Endothelial cell of umbilical vein (primary cell): Measurements from ENCODE around the gene CARNS1. TPM values are rescaled to one million over a fixed set of nuclear protein-coding genes. Genes with fewer than 3 reads are reported as not detected.

Source experiments
- BruUV-seq: library from RNA; stranded (reverse); fragments of 400-500 nt; replicated peaks from 2 replicates; lab custom pipeline; 2021; lab: Mats Ljungman, UMichigan
- CTCF ChIA-PET: fragments of 300-600, 350-600 bp; sonication (Branson Sonifier 250); formaldehyde crosslinking; loops from one replicate; lab custom pipeline; 2021; ENCODE audit warnings: antibody characterized with exemption, inconsistent platforms; lab: Charles Lee
- POLR2A ChIA-PET: fragments of 300-600, 350-600 bp; sonication (Branson Sonifier 250); formaldehyde crosslinking; loops from one replicate; lab custom pipeline; 2021; ENCODE audit warnings: antibody characterized with exemption, inconsistent platforms; lab: Charles Lee
- DNase-seq: peaks from one replicate; pipeline ENCODE4 v3.0.0-alpha.2; 2011; ENCODE audit warnings: low read depth, low spot score
- FAIRE-seq: peaks from 2 replicates; lab custom pipeline; 2011; peaks lifted over from hg19 to GRCh38; lab: Jason Lieb, UNC
- H2AFZ ChIP-seq: 2 replicates; pipeline ENCODE4 v1.6.0; 2012; ENCODE audit warnings: low read depth, low read length, control low read depth, inconsistent platforms
- H3K27ac ChIP-seq: 2 replicates; pipeline ENCODE4 v1.5.1; 2011; ENCODE audit warnings: low read depth, mild to moderate bottlenecking, control low read depth, low read length, moderate library complexity; ENCODE audit not compliant: insufficient read depth
- H3K27me3 ChIP-seq, 2 experiments: 2 replicates each; pipeline versions ENCODE4 v1.6.0 to v1.6.1; 2011; ENCODE audit warnings: low read length in 2 of 2, mixed read lengths in 1 of 2; ENCODE audit not compliant: control insufficient read depth in 2 of 2, insufficient read depth in 2 of 2
- H3K36me3 ChIP-seq, 2 experiments: 2 replicates in 1 of 2; 3 replicates in 1 of 2; pipeline ENCODE4 v1.5.1; 2011; ENCODE audit warnings: low read length in 2 of 2, mild to moderate bottlenecking in 1 of 2, moderate library complexity in 1 of 2; ENCODE audit not compliant: control insufficient read depth in 2 of 2, insufficient read depth in 2 of 2; ENCODE audit errors: extremely low read depth in 1 of 2
- H3K4me1 ChIP-seq: 3 replicates; pipeline ENCODE4 v1.5.1; 2011; ENCODE audit warnings: mild to moderate bottlenecking, low read length; ENCODE audit not compliant: control insufficient read depth, insufficient read depth; ENCODE audit errors: extremely low read depth
- H3K4me2 ChIP-seq: 2 replicates; pipeline ENCODE4 v1.6.1; 2011; ENCODE audit warnings: low read length, control low read depth, mixed read lengths; ENCODE audit not compliant: insufficient read depth
- H3K4me3 ChIP-seq, 3 experiments: fragments of 200-600 bp in 1 of 3; sonication (generic), shearing (Covaris generic) in 1 of 3; replicated peaks in 1 of 3; 2 replicates each; pipeline ENCODE4 v1.5.1; 2011 to 2016; ENCODE audit warnings: control low read depth in 3 of 3, low read length in 3 of 3, mild to moderate bottlenecking in 2 of 3, inconsistent platforms in 1 of 3, low read depth in 1 of 3, moderate library complexity in 1 of 3; ENCODE audit not compliant: insufficient read depth in 1 of 3
- H3K79me2 ChIP-seq: 2 replicates; pipeline ENCODE4 v1.6.0; 2012; ENCODE audit warnings: low read length, inconsistent platforms; ENCODE audit not compliant: control insufficient read depth, insufficient read depth
- H3K9ac ChIP-seq: replicated peaks from 2 replicates; pipeline ENCODE3; 2011; ENCODE audit warnings: low read length, control low read depth; ENCODE audit not compliant: insufficient read depth; ENCODE audit errors: extremely low read depth
- H3K9me1 ChIP-seq: replicated peaks from 3 replicates; pipeline ENCODE4 v1.6.0; 2011; ENCODE audit warnings: mild to moderate bottlenecking, low read length; ENCODE audit not compliant: control insufficient read depth, insufficient read depth; ENCODE audit errors: extremely low read depth
- H3K9me3 ChIP-seq: replicated peaks from 2 replicates; pipeline ENCODE4 v1.5.1; 2012; ENCODE audit warnings: low read length, inconsistent platforms; ENCODE audit not compliant: control insufficient read depth, insufficient read depth
- H4K20me1 ChIP-seq: replicated peaks from 2 replicates; pipeline ENCODE3; 2011; ENCODE audit warnings: mild to moderate bottlenecking, low read length; ENCODE audit not compliant: control insufficient read depth, insufficient read depth; ENCODE audit errors: extremely low read depth
- EZH2 ChIP-seq: IDR thresholded peaks from 2 replicates; pipeline ENCODE4 v1.6.1; 2012; ENCODE audit warnings: borderline replicate concordance, low read depth, mild to moderate bottlenecking, moderate library complexity, low read length, inconsistent platforms; ENCODE audit not compliant: severe bottlenecking
- FOS ChIP-seq: IDR thresholded peaks from 2 replicates; pipeline ENCODE4 v1.6.1; 2011; ENCODE audit warnings: mild to moderate bottlenecking, low read length, moderate library complexity, borderline replicate concordance; ENCODE audit not compliant: insufficient read depth
- GATA2 ChIP-seq: IDR thresholded peaks from 2 replicates; pipeline ENCODE4 v1.7.0; 2011; ENCODE audit warnings: low read depth, mild to moderate bottlenecking, moderate library complexity, mixed read lengths, low read length; ENCODE audit not compliant: insufficient read length, insufficient read depth
- JUN ChIP-seq: IDR thresholded peaks from 2 replicates; pipeline ENCODE4 v1.6.1; 2011; ENCODE audit warnings: borderline replicate concordance, low read depth; ENCODE audit not compliant: insufficient read length, insufficient read depth
- MYC ChIP-seq: IDR thresholded peaks from one replicate; pipeline ENCODE4 v1.6.1; 2011; ENCODE audit warnings: mild to moderate bottlenecking, low read depth, low read length
- POLR2A ChIP-seq: IDR thresholded peaks from 2 replicates; pipeline ENCODE4 v1.6.1; 2012; ENCODE audit warnings: low read depth, mild to moderate bottlenecking, control low read depth, low read length
- POLR2AphosphoS5 ChIP-seq: IDR thresholded peaks from 2 replicates; pipeline ENCODE4 v1.6.1; 2012; ENCODE audit warnings: low read depth, mild to moderate bottlenecking, control low read depth, low read length, moderate library complexity; ENCODE audit not compliant: insufficient read depth
- dilution Hi-C: fragments of 300-500 bp; cut with MboI; formaldehyde crosslinking; loops from one replicate; pipeline ENCODE4 v1.15.0; 2019; ENCODE audit warnings: low sequenced_read_pairs; ENCODE audit not compliant: extremely low pct_ligation_motif_present
- intact Hi-C: fragments of 100-400 bp; cut with micrococcal nuclease; formaldehyde crosslinking; loops from one replicate; pipeline ENCODE4 v1.10.0; 2022
- polyA plus RNA-seq, 4 experiments: library from polyadenylated mRNA; depleted of rRNA in 3 of 4; stranded (reverse) in 3 of 4; unstranded in 1 of 4; fragments of >200 nt; gene quantifications; 2 replicates each; pipeline versions ENCODE4 v1.2.1 to v1.2.3, GENCODE V29; 2011 to 2012; ENCODE audit warnings: missing spikeins in 1 of 4
- total RNA-seq: library from RNA; stranded (reverse); gene quantifications from 2 replicates; pipeline ENCODE4 v1.2.3, GENCODE V29; 2021
- TF ChIP-seq, protein P1 (sequence below): IDR thresholded peaks from 2 replicates; pipeline ENCODE4 v1.6.1; 2011; ENCODE audit not compliant: insufficient read depth, insufficient read length
- TF ChIP-seq, protein P2 (sequence below), 2 donors: IDR thresholded peaks; 1 replicate in 1 of 2; 2 replicates in 1 of 2; pipeline ENCODE4 v1.5.1; 2011; ENCODE audit warnings: low read length in 2 of 2, mild to moderate bottlenecking in 2 of 2, moderate library complexity in 2 of 2, control low read depth in 1 of 2, inconsistent platforms in 1 of 2, low read depth in 1 of 2; ENCODE audit not compliant: insufficient read depth in 1 of 2; ENCODE audit errors: extremely low read depth in 1 of 2

Gene CARNS1
- total and polyA plus RNA-seq, 2 donors (not counting 3 experiments of a cell fraction or from before 2014, with no cell fraction given) = 0.14 to 0.35 TPM

DNA sequence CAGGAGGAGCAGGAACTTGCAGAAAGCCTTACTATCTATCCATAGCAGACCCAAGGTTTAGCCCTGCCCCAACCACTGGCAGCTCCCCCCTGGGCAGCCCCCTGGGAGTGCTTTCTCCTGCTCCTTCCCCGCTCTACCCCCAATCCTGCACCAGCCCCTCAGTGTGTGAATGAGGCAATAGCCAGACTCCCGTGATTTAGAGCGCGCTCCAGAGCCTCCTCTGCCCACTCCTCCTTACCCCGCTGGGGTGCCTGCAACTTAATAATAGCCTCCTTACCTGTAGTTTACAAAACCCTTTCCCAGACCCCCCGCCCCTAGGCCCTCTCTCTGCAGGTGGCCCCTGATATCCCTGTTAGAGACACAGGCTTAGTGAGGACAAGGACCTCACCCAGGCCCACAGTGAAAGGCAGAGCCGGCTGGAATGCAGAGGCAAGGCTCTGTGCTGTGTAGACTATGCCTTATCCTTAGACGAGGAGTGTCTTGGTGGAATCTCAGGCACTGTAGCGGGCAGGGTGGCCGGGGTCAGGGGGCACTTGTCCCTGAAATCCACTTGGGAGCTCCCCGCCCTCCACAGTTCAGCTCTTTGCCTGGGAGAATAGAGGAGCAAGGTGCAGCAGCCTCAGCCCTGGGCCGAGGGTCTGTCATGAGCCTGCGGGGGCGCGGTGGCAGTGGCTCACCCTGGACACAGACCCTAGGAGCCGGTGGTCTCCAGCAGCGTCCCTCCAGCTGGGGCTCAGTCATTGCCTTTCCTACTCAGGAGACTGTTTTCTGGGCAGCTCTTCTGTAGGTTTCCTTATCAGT is 4.3 kb upstream of the CARNS1 start:
- Histone ChIP-seq H3K9ac (no peak overlapping the region), H3K27ac (no peak overlapping the region), H4K20me1 (no peaks in the 10 kb centered on the region), H3K4me2 (no peak overlapping the region), H3K4me1 (no peaks in the 10 kb centered on the region), H3K9me3 (no peaks in the 10 kb centered on the region), H3K9me1 (no peaks in the 10 kb centered on the region), H3K36me3 (no peaks in the 10 kb centered on the region), H3K27me3 (peaks cover 0 to 12% of the 10 kb centered on the region in 2 experiments), H3K4me3 (no peak overlapping the region), H2AFZ (no peak overlapping the region), H3K79me2 (no peaks in the 10 kb centered on the region)
- CTCF ChIA-PET = interaction anchor here (0.6 to 3.7 kb wide), 2 partner anchors 10 to 28 kb away, joined by 3 to 22 read pairs; partner anchors contain the start of gene PPP1CA
- BruUV-seq = no TSS peak
- POLR2A ChIA-PET = no interaction called here
- dilution Hi-C loops = no loop called here
- DNase-seq (no peak), FAIRE-seq (no peak)
- intact Hi-C loops = no loop called here
- TF ChIP-seq, protein P1, sequence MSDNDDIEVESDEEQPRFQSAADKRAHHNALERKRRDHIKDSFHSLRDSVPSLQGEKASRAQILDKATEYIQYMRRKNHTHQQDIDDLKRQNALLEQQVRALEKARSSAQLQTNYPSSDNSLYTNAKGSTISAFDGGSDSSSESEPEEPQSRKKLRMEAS = no peak
- TF ChIP-seq MYC = no peak
- TF ChIP-seq FOS = no peak
- no peak for TF ChIP-seq GATA2
- no peak for TF ChIP-seq EZH2
- no peak for TF ChIP-seq JUN
- no peak for TF ChIP-seq POLR2AphosphoS5
- TF ChIP-seq, protein P2, sequence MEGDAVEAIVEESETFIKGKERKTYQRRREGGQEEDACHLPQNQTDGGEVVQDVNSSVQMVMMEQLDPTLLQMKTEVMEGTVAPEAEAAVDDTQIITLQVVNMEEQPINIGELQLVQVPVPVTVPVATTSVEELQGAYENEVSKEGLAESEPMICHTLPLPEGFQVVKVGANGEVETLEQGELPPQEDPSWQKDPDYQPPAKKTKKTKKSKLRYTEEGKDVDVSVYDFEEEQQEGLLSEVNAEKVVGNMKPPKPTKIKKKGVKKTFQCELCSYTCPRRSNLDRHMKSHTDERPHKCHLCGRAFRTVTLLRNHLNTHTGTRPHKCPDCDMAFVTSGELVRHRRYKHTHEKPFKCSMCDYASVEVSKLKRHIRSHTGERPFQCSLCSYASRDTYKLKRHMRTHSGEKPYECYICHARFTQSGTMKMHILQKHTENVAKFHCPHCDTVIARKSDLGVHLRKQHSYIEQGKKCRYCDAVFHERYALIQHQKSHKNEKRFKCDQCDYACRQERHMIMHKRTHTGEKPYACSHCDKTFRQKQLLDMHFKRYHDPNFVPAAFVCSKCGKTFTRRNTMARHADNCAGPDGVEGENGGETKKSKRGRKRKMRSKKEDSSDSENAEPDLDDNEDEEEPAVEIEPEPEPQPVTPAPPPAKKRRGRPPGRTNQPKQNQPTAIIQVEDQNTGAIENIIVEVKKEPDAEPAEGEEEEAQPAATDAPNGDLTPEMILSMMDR (IDR thresholded peaks at IDR 0.05; ENCODE audit: extremely low read depth in 1 of 2, insufficient read depth in 1 of 2, low read depth in 1 of 2, low read length in 2 of 2) = no peak
- no peak for TF ChIP-seq POLR2A
